ENCODE results near the gene MFAP1. TPM values are rescaled to one million over a fixed set of nuclear protein-coding genes. Genes with fewer than 3 reads are reported as not detected.

Gene MFAP1
- total RNA-seq, 1 donor from 2014 or later: 35.7 TPM

DNA sequence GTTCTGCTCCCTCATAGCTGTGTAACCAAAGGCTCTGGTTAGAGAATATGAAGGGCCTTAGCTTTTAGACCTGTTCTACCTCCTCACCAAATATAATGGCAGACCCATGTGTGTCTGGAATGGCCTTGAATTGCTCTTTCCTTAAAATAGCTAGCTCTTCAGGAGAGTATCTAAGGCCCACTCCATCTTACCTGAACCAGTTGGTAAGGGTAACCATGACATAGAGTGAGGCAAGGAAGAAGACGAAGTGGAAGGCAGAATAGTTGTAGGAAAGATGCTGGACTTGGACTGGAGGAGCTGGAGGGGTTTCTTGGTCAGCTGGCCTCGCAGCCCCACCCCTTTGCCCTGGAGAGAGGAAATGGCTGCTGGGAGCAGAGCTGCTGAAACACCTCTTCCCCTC is 29.3 kb downstream of the MFAP1 start:
- H3K4me3 ChIP-seq (ENCODE audit: low read depth, low read length): no peak overlapping the region
- no peak for TF ChIP-seq CTCF (conservative IDR thresholded peaks at IDR 0.05; ENCODE audit: low read depth, low read length)
- no peak for DNase-seq (ENCODE audit: low read depth)

- H3K4me3 ChIP-seq (ENCODE audit: low read depth, low read length): no peak overlapping the region
- DNase-seq (ENCODE audit: low read depth): no peak
- TF ChIP-seq CTCF (conservative IDR thresholded peaks at IDR 0.05; ENCODE audit: low read depth, low read length): no peak
Measured at GRCh38 chr15:43794269-43795037, 30.0 kb downstream of the MFAP1 start.

DNA sequence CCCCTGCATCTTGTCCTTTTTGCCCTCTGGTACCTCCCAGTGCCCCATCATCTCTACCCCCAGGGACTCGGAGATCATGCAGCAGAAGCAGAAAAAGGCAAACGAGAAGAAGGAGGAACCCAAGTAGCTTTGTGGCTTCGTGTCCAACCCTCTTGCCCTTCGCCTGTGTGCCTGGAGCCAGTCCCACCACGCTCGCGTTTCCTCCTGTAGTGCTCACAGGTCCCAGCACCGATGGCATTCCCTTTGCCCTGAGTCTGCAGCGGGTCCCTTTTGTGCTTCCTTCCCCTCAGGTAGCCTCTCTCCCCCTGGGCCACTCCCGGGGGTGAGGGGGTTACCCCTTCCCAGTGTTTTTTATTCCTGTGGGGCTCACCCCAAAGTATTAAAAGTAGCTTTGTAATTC is 30.8 kb downstream of the MFAP1 start:
- DNase-seq (ENCODE audit: low read depth): no peak
- H3K4me3 ChIP-seq (ENCODE audit: low read depth, low read length): peak overlapping the region; percentile 100
- no peak for TF ChIP-seq CTCF (conservative IDR thresholded peaks at IDR 0.05; ENCODE audit: low read depth, low read length)

- DNase-seq (ENCODE audit: low read depth): no peak
- TF ChIP-seq CTCF (conservative IDR thresholded peaks at IDR 0.05; ENCODE audit: low read depth, low read length): peak; percentile 20
Measured at GRCh38 chr15:43792761-43793476, 31.6 kb downstream of the MFAP1 start.

DNA sequence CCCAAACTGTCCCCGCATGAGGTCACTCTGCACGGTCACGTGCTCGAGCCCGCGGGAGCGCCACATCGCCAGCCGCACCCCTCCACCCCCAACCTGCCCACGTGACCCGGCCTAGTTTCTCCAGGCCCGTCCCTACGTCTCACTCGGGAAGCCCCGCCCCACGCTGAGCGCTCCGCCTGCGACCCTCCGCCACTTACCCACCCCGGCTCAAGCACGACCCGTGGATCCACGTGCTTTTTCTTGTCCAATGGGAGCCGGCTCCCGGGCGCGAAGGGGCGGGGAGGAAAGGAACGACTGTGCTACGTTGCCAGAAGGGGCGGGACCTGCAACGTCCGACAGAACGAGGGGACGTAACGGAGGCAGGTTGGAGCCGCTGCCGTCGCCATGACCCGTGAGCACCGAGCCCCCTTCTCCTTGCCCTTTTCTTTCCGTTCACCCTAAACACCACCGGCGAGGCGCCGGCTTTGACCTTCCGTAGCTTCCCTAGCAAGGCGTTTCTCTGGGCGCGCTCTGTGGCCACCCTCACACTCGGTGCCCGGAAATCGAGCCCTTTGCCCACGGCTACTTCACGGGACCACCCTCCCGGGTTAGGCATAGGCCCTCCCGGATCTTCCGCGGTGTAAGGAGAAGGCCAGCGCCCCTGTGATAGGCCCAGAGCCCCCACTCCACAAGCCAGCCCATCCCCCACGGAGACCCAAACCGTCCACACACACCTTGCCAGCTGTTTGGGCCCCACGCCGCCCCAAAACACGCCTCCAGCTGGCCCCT is 32.3 kb downstream of the MFAP1 start, which contains the start of gene SERF2:
TSS of gene SERF2 (plus strand) at position 328 of the 768 bp plus-strand sequence. CDS start at position 385, 57 bp downstream.
- peak within 1 kb of the TSS; percentile 100 for H3K4me3 ChIP-seq (ENCODE audit: low read depth, low read length)
- no peak for TF ChIP-seq CTCF (conservative IDR thresholded peaks at IDR 0.05; ENCODE audit: low read depth, low read length)
- DNase-seq (ENCODE audit: low read depth): peak; percentile 72

More at GRCh38 chr15:43792761-43793476, 31.6 kb downstream of the MFAP1 start:
- H3K4me3 ChIP-seq (ENCODE audit: low read depth, low read length): peak overlapping the region; percentile 100

DNA sequence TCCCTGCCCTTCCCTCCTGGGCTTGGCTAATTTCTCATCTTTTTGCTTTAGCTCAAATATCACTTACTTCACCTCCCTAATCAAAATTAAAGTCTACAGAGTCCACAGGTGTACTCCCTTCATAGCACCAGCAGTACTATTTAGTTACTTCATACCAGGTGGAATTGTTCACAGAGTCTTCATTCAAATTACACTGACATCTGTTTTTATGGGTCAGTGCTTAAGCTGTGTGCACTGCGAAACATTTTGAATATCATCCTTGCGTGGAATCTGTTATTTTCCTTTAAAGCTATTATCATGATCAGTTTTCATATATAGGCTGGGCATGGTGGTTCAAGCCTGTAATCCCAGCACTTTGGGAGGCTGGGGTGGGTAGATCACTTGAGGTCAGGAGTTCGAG is 35.1 kb downstream of the MFAP1 start:
- no peak overlapping the region for H3K4me3 ChIP-seq (ENCODE audit: low read depth, low read length)
- no peak for DNase-seq (ENCODE audit: low read depth)
- no peak for TF ChIP-seq CTCF (conservative IDR thresholded peaks at IDR 0.05; ENCODE audit: low read depth, low read length)
